CD14-positive monocyte (primary cell): ENCODE measurements around the gene DBT. TPM values are rescaled to one million over a fixed set of nuclear protein-coding genes. Genes with fewer than 3 reads are reported as not detected.

ENCODE experiments used
- DNase-seq, 3 donors: peaks; one replicate each; pipeline ENCODE4 v3.0.0-alpha.2; 2011 to 2022
- H2AFZ ChIP-seq: 2 replicates; pipeline ENCODE4 v1.6.0; 2012; ENCODE audit warnings: mild to moderate bottlenecking, low read depth, low read length, inconsistent platforms; ENCODE audit not compliant: insufficient read depth, poor library complexity, severe bottlenecking
- H3K27ac ChIP-seq, 2 donors: 1 replicate in 1 of 2; 2 replicates in 1 of 2; pipeline ENCODE4 v1.5.1; 2012 to 2013; ENCODE audit warnings: low read length in 2 of 2, control low read depth in 1 of 2, inconsistent platforms in 1 of 2, low read depth in 1 of 2, mild to moderate bottlenecking in 1 of 2
- H3K27me3 ChIP-seq, 2 donors: one replicate each; pipeline versions ENCODE4 v1.6.0 to v1.6.1; 2011 to 2013; ENCODE audit warnings: low read length in 2 of 2; ENCODE audit not compliant: control insufficient read depth in 2 of 2, insufficient read depth in 2 of 2
- H3K36me3 ChIP-seq, 2 donors: replicated peaks in 1 of 2; 1 replicate in 1 of 2; 2 replicates in 1 of 2; pipeline versions ENCODE4 v1.5.1 to v1.6.1; 2012 to 2013; ENCODE audit warnings: low read length in 2 of 2, control low read depth in 1 of 2, inconsistent platforms in 1 of 2, mild to moderate bottlenecking in 1 of 2; ENCODE audit not compliant: insufficient read depth in 2 of 2, control insufficient read depth in 1 of 2
- H3K4me1 ChIP-seq, 2 donors: 1 replicate in 1 of 2; 2 replicates in 1 of 2; pipeline versions ENCODE4 v1.5.1 to v1.6.1; 2012 to 2013; ENCODE audit warnings: low read length in 2 of 2, control low read depth in 1 of 2, inconsistent platforms in 1 of 2, mild to moderate bottlenecking in 1 of 2, moderate library complexity in 1 of 2; ENCODE audit not compliant: insufficient read depth in 2 of 2, control insufficient read depth in 1 of 2
- H3K4me2 ChIP-seq: replicated peaks from 2 replicates; pipeline ENCODE3; 2012; ENCODE audit warnings: low read length, moderate library complexity, mild to moderate bottlenecking; ENCODE audit not compliant: poor library complexity, severe bottlenecking; ENCODE audit errors: extremely low read depth
- H3K4me3 ChIP-seq, 3 experiments: fragments of 200-600 bp in 1 of 3; sonication (generic) in 1 of 3; replicated peaks in 1 of 3; 1 replicate in 2 of 3; 2 replicates in 1 of 3; pipeline ENCODE4 v1.5.1; 2011 to 2013; ENCODE audit warnings: low read length in 3 of 3, mild to moderate bottlenecking in 3 of 3, control low read depth in 2 of 3, low read depth in 2 of 3, inconsistent platforms in 1 of 3, moderate library complexity in 1 of 3
- H3K79me2 ChIP-seq: 2 replicates; pipeline ENCODE4 v1.6.0; 2012; ENCODE audit warnings: mild to moderate bottlenecking, control low read depth, inconsistent platforms, low read length, moderate library complexity; ENCODE audit not compliant: insufficient read depth
- H3K9ac ChIP-seq: 2 replicates; pipeline ENCODE4 v1.6.0; 2017; ENCODE audit warnings: low read length, mild to moderate bottlenecking; ENCODE audit not compliant: insufficient read depth, poor library complexity, severe bottlenecking
- H3K9me3 ChIP-seq, 2 donors: replicated peaks in 1 of 2; 1 replicate in 1 of 2; 2 replicates in 1 of 2; pipeline versions ENCODE4 v1.5.1 to v1.6.1; 2012 to 2013; ENCODE audit warnings: low read length in 2 of 2, control low read depth in 1 of 2; ENCODE audit not compliant: control insufficient read depth in 1 of 2, insufficient read depth in 1 of 2
- H4K20me1 ChIP-seq: 2 replicates; pipeline ENCODE4 v1.6.0; 2012; ENCODE audit warnings: mild to moderate bottlenecking, low read length, control low read depth, moderate library complexity; ENCODE audit not compliant: insufficient read depth
- H3K27ac Mint-ChIP-seq, 7 donors: one replicate each; pipeline ENCODE4 v1.8.0; 2020; ENCODE audit warnings: mild to moderate bottlenecking in 7 of 7, mixed read lengths in 7 of 7, moderate library complexity in 6 of 7, inconsistent platforms in 2 of 7
- H3K27me3 Mint-ChIP-seq, 3 donors: one replicate each; pipeline ENCODE4 v1.8.0; 2021 to 2022; ENCODE audit warnings: low read depth in 3 of 3, mild to moderate bottlenecking in 3 of 3, mixed read lengths in 3 of 3, moderate library complexity in 3 of 3, inconsistent platforms in 1 of 3
- H3K36me3 Mint-ChIP-seq, 2 donors: one replicate each; pipeline ENCODE4 v1.8.0; 2020; ENCODE audit warnings: mixed read lengths in 2 of 2, inconsistent platforms in 1 of 2, mild to moderate bottlenecking in 1 of 2
- H3K4me1 Mint-ChIP-seq: one replicate; pipeline ENCODE4 v1.8.0; 2020; ENCODE audit warnings: mild to moderate bottlenecking, mixed read lengths
- H3K4me3 Mint-ChIP-seq, 2 donors: one replicate each; pipeline ENCODE4 v1.8.0; 2020; ENCODE audit warnings: mild to moderate bottlenecking in 2 of 2, mixed read lengths in 2 of 2, moderate library complexity in 1 of 2
- H3K9me3 Mint-ChIP-seq, 7 donors: one replicate each; pipeline ENCODE4 v1.8.0; 2020 to 2022; ENCODE audit warnings: mixed read lengths in 7 of 7, mild to moderate bottlenecking in 6 of 7, moderate library complexity in 6 of 7, inconsistent platforms in 2 of 7
- whole genome bisulfite sequencing: methylation state at CpG from one replicate; pipeline ENCODE4 v1.1.5; 2013; ENCODE audit warnings: missing lambda C conversion rate; ENCODE audit not compliant: insufficient coverage; 5-methylcytosine and 5-hydroxymethylcytosine counted together
- intact Hi-C, 2 donors: fragments of 100-400 bp; cut with micrococcal nuclease; formaldehyde crosslinking; loops; one replicate each; pipeline versions ENCODE4 v1.15.0 to v1.15.1; 2023
- polyA plus RNA-seq, 3 donors: library from polyadenylated mRNA; depleted of rRNA in 1 of 3; unstranded in 2 of 3; stranded (reverse) in 1 of 3; fragments of 300-500 nt in 2 of 3; fragments of >200 nt in 1 of 3; fragmentation: Illumina TruSeq in 2 of 3; gene quantifications; 1 replicate in 2 of 3; 2 replicates in 1 of 3; pipeline ENCODE4 v1.2.3, GENCODE V29; 2012 to 2021
- TF ChIP-seq, protein P1 (sequence below): fragments of 200-600 bp; IDR thresholded peaks from one replicate; pipeline ENCODE4 v1.8.0; 2022; ENCODE audit warnings: antibody characterized with exemption, mild to moderate bottlenecking

Gene DBT
- polyA plus RNA-seq, 3 donors, result 1.1 to 2.7 (median 1.5) TPM

DNA sequence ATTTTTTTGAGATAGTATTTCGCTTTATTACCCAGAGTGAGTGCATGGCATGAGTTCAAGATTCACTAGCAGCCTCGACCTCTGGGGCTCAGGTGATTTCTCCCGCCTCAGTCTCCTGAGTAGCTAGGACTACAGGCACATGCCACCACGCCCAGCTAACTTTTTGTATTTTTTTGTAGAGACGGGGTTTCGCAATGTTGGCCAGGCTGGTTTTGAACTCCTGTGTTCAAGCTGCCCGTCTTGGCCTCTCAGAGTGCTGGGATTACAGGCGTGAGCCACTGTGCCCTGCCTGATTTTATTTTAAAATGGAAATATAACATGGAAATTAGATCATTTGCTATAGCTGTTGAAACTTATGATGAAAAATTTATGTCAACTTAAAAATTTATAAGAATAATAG, 46.5 kb upstream of the DBT start:
- Histone ChIP-seq H3K27ac (no peak overlapping the region), H4K20me1 (no peaks in the 10 kb centered on the region), H3K4me2 (no peak overlapping the region), H3K36me3 (peaks cover 29% of the 10 kb centered on the region in 2 donors), H3K4me1 (no peaks in the 10 kb centered on the region), H3K27me3 (no peaks in the 10 kb centered on the region), H3K79me2 (no peaks in the 10 kb centered on the region), H2AFZ (no peak overlapping the region), H3K9me3 (no peaks in the 10 kb centered on the region), H3K4me3 (no peak overlapping the region), H3K9ac (no peak overlapping the region)
- no peak for DNase-seq
- Mint-ChIP-seq H3K4me3 (no peak overlapping the region), H3K9me3 (peaks cover 0 to 2% (median 0%) of the 10 kb centered on the region in 7 donors), H3K36me3 (peaks cover 25 to 40% of the 10 kb centered on the region in 2 donors), H3K27ac (no peak overlapping the region), H3K27me3 (no peaks in the 10 kb centered on the region), H3K4me1 (no peaks in the 10 kb centered on the region)
- intact Hi-C loops, result no loop called here
- 86% methylated on average over 5 of the region's 8 CpGs for WGBS
- TF ChIP-seq, protein P1, sequence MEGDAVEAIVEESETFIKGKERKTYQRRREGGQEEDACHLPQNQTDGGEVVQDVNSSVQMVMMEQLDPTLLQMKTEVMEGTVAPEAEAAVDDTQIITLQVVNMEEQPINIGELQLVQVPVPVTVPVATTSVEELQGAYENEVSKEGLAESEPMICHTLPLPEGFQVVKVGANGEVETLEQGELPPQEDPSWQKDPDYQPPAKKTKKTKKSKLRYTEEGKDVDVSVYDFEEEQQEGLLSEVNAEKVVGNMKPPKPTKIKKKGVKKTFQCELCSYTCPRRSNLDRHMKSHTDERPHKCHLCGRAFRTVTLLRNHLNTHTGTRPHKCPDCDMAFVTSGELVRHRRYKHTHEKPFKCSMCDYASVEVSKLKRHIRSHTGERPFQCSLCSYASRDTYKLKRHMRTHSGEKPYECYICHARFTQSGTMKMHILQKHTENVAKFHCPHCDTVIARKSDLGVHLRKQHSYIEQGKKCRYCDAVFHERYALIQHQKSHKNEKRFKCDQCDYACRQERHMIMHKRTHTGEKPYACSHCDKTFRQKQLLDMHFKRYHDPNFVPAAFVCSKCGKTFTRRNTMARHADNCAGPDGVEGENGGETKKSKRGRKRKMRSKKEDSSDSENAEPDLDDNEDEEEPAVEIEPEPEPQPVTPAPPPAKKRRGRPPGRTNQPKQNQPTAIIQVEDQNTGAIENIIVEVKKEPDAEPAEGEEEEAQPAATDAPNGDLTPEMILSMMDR, result no peak

DNA sequence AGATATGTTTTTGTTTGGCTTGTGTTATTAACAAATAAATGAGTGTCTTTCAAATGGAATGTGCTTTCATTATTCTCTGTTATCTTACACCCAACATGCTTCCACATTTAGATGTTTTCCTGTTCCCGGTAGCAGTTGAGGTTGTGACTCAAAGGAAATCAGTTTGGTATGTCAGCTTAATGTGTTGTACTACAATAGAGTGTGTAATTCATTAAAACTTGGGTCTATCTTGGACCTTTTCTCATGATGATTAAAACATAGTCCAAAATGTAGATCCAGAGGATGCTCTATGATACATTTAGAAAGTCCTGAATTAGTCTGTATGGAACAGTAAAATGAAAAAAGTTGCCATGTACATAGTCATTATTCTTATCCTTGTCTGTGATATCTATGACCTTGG, 43.1 kb upstream of the DBT start:
- H3K79me2 ChIP-seq, result no peaks in the 10 kb centered on the region
- no peaks in the 10 kb centered on the region for H3K9me3 ChIP-seq
- no peaks in the 10 kb centered on the region for H3K4me1 Mint-ChIP-seq
- TF ChIP-seq, protein P1, result no peak
- no peaks in the 10 kb centered on the region for H3K27me3 Mint-ChIP-seq
- no peaks in the 10 kb centered on the region for H3K27me3 ChIP-seq
- no peak overlapping the region for H3K4me2 ChIP-seq
- intact Hi-C loops, result no loop called here
- H3K36me3 ChIP-seq, result peaks cover 59 to 63% of the 10 kb centered on the region in 2 donors
- H3K4me1 ChIP-seq, result no peaks in the 10 kb centered on the region
- H3K27ac ChIP-seq, result no peak overlapping the region
- no peaks in the 10 kb centered on the region for H4K20me1 ChIP-seq
- H2AFZ ChIP-seq, result no peak overlapping the region
- H3K36me3 Mint-ChIP-seq, result peaks cover 46 to 71% of the 10 kb centered on the region in 2 donors
- no peak overlapping the region for H3K4me3 Mint-ChIP-seq
- H3K27ac Mint-ChIP-seq, result no peak overlapping the region
- peaks cover 0 to 2% (median 0%) of the 10 kb centered on the region in 7 donors for H3K9me3 Mint-ChIP-seq
- no peak overlapping the region for H3K9ac ChIP-seq
- DNase-seq, result no peak
- no peak overlapping the region for H3K4me3 ChIP-seq
- WGBS, result no CpG with 5 or more reads among the region's 1 CpG
